ENCODE data around the gene DGCR2.

DNA sequence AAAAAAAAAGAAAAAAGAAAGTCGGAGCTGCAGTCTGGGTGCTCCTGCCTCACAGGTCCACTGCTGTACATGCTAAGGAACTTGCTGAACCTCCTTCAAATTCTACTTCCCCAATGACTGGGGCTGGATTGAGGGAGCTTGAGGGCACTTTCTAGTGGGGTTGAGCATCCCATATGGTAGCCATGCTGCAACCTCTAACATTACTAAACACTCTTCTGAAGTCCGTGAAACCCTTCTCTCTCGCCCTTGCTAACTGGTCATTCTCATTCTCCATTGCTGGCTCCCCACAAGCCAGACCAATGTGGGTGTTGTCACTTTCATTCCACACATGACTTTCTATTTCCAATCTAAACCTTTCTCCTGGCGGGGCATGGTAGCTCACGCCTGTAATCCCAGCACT is 21.0 kb upstream of the DGCR2 start:
- TF ChIP-seq, protein P1, sequence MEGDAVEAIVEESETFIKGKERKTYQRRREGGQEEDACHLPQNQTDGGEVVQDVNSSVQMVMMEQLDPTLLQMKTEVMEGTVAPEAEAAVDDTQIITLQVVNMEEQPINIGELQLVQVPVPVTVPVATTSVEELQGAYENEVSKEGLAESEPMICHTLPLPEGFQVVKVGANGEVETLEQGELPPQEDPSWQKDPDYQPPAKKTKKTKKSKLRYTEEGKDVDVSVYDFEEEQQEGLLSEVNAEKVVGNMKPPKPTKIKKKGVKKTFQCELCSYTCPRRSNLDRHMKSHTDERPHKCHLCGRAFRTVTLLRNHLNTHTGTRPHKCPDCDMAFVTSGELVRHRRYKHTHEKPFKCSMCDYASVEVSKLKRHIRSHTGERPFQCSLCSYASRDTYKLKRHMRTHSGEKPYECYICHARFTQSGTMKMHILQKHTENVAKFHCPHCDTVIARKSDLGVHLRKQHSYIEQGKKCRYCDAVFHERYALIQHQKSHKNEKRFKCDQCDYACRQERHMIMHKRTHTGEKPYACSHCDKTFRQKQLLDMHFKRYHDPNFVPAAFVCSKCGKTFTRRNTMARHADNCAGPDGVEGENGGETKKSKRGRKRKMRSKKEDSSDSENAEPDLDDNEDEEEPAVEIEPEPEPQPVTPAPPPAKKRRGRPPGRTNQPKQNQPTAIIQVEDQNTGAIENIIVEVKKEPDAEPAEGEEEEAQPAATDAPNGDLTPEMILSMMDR (IDR thresholded peaks at IDR 0.05; ENCODE audit: control extremely low read depth in 1 of 3, insufficient read depth in 1 of 3, low read depth in 1 of 3, low read length in 3 of 3): no peak
- TF ChIP-seq TCF12 (IDR thresholded peaks at IDR 0.05; ENCODE audit: low read depth, low read length) (no peak), EZH2 (IDR thresholded peaks at IDR 0.05; ENCODE audit: low read depth, low read length, severe bottlenecking) (no peak), YY1 (IDR thresholded peaks at IDR 0.05; ENCODE audit: low read depth, low read length) (no peak), TAF7 (optimal IDR thresholded peaks at IDR 0.05; ENCODE audit: borderline replicate concordance, low read depth, low read length) (no peak), E2F6 (IDR thresholded peaks at IDR 0.05) (no peak), CEBPB (IDR thresholded peaks at IDR 0.05; ENCODE audit: low read depth, low read length) (no peak), EGR1 (IDR thresholded peaks at IDR 0.05; ENCODE audit: borderline replicate concordance, low read depth, low read length) (no peak), POLR2AphosphoS5 (IDR thresholded peaks at IDR 0.05; ENCODE audit: low read depth, low read length) (no peak)
- TF ChIP-seq, protein P2, sequence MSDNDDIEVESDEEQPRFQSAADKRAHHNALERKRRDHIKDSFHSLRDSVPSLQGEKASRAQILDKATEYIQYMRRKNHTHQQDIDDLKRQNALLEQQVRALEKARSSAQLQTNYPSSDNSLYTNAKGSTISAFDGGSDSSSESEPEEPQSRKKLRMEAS (IDR thresholded peaks at IDR 0.05): no peak
- TF ChIP-seq, protein P3, sequence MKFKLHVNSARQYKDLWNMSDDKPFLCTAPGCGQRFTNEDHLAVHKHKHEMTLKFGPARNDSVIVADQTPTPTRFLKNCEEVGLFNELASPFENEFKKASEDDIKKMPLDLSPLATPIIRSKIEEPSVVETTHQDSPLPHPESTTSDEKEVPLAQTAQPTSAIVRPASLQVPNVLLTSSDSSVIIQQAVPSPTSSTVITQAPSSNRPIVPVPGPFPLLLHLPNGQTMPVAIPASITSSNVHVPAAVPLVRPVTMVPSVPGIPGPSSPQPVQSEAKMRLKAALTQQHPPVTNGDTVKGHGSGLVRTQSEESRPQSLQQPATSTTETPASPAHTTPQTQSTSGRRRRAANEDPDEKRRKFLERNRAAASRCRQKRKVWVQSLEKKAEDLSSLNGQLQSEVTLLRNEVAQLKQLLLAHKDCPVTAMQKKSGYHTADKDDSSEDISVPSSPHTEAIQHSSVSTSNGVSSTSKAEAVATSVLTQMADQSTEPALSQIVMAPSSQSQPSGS (IDR thresholded peaks at IDR 0.05; ENCODE audit: low read length): no peak

Measured in H1 (cell line).